Activated T-cell treated with anti-CD3 and anti-CD28 coated beads, Interleukin-2, amount 50 U/mL, for 72 hours (primary cell): Measurements from ENCODE around the gene TMEM140. TPM values are rescaled to one million over a fixed set of nuclear protein-coding genes. Genes with fewer than 3 reads are reported as not detected.

Experiments
- ATAC-seq, 2 donors: fragments of 150-1000 bp; cut with Tn5 transposase; replicated peaks in 1 of 2; 2 replicates each; pipeline ENCODE4 v1.10.0; 2021; ENCODE audit warnings: moderate library complexity in 2 of 2, mild to moderate bottlenecking in 1 of 2
- DNase-seq, 2 donors: peaks; one replicate each; pipeline ENCODE4 v3.0.0; 2021 to 2022; ENCODE audit warnings: mixed read lengths in 1 of 2
- H3K27ac Mint-ChIP-seq: one replicate; pipeline ENCODE4 v1.8.0; 2022; ENCODE audit warnings: mild to moderate bottlenecking, moderate library complexity, mixed read lengths
- H3K27me3 Mint-ChIP-seq: one replicate; pipeline ENCODE4 v1.8.0; 2022; ENCODE audit warnings: low read depth, mixed read lengths
- H3K36me3 Mint-ChIP-seq, 2 donors: one replicate each; pipeline ENCODE4 v1.8.0; 2022; ENCODE audit warnings: mixed read lengths in 2 of 2, mild to moderate bottlenecking in 1 of 2; ENCODE audit not compliant: insufficient read depth in 2 of 2
- H3K4me1 Mint-ChIP-seq: one replicate; pipeline ENCODE4 v1.8.0; 2022; ENCODE audit warnings: low read depth, mixed read lengths
- H3K4me3 Mint-ChIP-seq, 2 donors: one replicate each; pipeline ENCODE4 v1.8.0; 2022; ENCODE audit warnings: mild to moderate bottlenecking in 2 of 2, mixed read lengths in 2 of 2, moderate library complexity in 2 of 2
- H3K9me3 Mint-ChIP-seq, 2 donors: one replicate each; pipeline ENCODE4 v1.8.0; 2022; ENCODE audit warnings: mixed read lengths in 2 of 2
- total RNA-seq, 2 donors: library from RNA; stranded (reverse); gene quantifications; one replicate each; pipeline ENCODE4 v1.2.3, GENCODE V29; 2022

Gene TMEM140
- total RNA-seq, 2 donors from 2014 or later, result 26.4 to 37.0 TPM

GRCh38 chr7:135194494-135195095 is 46.7 kb downstream of the TMEM140 start:
- H3K27ac Mint-ChIP-seq, result no peak overlapping the region
- H3K36me3 Mint-ChIP-seq, result peaks cover 2 to 9% of the 10 kb centered on the region in 2 donors
- DNase-seq (no peak), ATAC-seq (no peak)
- H3K4me1 Mint-ChIP-seq, result peaks cover 10% of the 10 kb centered on the region
- no peaks in the 10 kb centered on the region for H3K9me3 Mint-ChIP-seq
- no peaks in the 10 kb centered on the region for H3K27me3 Mint-ChIP-seq
- no peak overlapping the region for H3K4me3 Mint-ChIP-seq

- no peaks in the 10 kb centered on the region for H3K27me3 Mint-ChIP-seq
- ATAC-seq (no peak), DNase-seq (no peak)
- no peak overlapping the region for H3K27ac Mint-ChIP-seq
- H3K4me3 Mint-ChIP-seq, result no peak overlapping the region
- H3K4me1 Mint-ChIP-seq, result peaks cover 12% of the 10 kb centered on the region
- H3K36me3 Mint-ChIP-seq, result peaks cover 2 to 9% of the 10 kb centered on the region in 2 donors
- H3K9me3 Mint-ChIP-seq, result no peaks in the 10 kb centered on the region
These were observed 47.3 kb downstream of the TMEM140 start for GRCh38 chr7:135195156-135195555.

GRCh38 chr7:135195968-135196629 is 48.2 kb downstream of the TMEM140 start:
- no peak overlapping the region for H3K27ac Mint-ChIP-seq

DNA sequence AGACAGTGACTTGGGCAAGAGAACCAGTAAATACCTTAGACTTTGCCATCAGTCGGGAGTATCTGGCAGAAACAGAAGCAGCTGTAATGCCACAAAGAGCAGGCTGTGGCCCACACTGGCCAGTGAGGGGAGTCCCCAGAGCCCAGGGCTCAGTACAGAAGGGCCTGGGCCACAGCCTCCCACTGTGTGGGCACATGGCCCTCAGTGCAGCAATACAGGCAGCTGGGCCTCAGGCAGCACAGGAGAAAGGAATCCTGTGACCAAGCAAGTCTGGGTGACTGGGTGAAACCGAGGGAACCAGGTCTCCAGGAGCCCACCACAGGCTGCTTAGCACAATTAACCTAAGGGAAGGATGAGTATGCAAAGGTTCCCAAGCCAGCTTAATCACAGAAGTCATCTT is 49.5 kb downstream of the TMEM140 start:
- no peaks in the 10 kb centered on the region for H3K9me3 Mint-ChIP-seq
- H3K4me3 Mint-ChIP-seq, result no peak overlapping the region
- peaks cover 2 to 10% of the 10 kb centered on the region in 2 donors for H3K36me3 Mint-ChIP-seq
- DNase-seq (no peak), ATAC-seq (no peak)
- H3K4me1 Mint-ChIP-seq, result peaks cover 12% of the 10 kb centered on the region
- H3K27me3 Mint-ChIP-seq, result no peaks in the 10 kb centered on the region
- no peak overlapping the region for H3K27ac Mint-ChIP-seq

More at GRCh38 chr7:135195968-135196629, 48.2 kb downstream of the TMEM140 start:
- H3K4me3 Mint-ChIP-seq, result no peak overlapping the region
- peaks cover 2 to 9% of the 10 kb centered on the region in 2 donors for H3K36me3 Mint-ChIP-seq
- ATAC-seq (no peak), DNase-seq (no peak)
- no peaks in the 10 kb centered on the region for H3K9me3 Mint-ChIP-seq
- peaks cover 12% of the 10 kb centered on the region for H3K4me1 Mint-ChIP-seq
- no peaks in the 10 kb centered on the region for H3K27me3 Mint-ChIP-seq

DNA sequence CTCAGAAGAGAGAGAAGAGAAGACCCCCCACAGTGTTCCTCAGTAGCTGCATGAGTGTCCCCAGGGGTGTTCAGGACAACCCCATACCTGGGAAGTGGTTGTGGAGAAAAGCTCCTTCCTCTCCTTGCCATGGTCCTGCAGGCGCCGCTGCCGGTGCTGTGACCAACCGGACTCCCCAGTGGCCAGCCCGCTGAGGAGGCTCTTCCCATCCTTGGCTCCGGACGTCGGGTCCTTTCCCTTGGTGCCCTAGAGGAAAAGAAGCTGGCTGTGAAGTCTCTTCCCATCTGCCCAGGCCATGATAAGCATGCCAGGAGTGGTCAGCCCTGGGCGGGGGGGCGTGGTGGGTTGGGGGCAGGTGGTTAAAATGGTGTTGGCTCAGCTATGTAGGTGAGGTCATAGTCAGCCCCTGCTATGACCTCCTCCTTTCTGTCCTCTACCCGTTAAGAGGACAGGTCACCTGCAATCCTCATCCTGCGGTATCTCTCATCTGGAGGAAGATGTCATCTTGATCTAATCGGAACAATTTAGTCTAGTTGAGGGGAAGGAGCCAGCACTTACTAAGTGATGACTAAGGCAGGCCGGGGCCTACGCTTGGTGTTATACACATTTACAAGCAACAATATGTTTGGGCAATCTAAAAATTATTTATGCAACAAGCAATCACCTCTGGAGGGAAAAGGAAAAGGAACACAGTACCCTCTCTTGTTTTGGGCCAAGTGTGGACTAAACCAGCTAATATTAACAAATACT is 50.2 kb downstream of the TMEM140 start:
- Mint-ChIP-seq H3K4me3 (no peak overlapping the region), H3K9me3 (no peaks in the 10 kb centered on the region), H3K27me3 (no peaks in the 10 kb centered on the region), H3K4me1 (peaks cover 20% of the 10 kb centered on the region), H3K27ac (no peak overlapping the region), H3K36me3 (peaks cover 2 to 9% of the 10 kb centered on the region in 2 donors)
- DNase-seq, result no peak
- no peak for ATAC-seq

DNA sequence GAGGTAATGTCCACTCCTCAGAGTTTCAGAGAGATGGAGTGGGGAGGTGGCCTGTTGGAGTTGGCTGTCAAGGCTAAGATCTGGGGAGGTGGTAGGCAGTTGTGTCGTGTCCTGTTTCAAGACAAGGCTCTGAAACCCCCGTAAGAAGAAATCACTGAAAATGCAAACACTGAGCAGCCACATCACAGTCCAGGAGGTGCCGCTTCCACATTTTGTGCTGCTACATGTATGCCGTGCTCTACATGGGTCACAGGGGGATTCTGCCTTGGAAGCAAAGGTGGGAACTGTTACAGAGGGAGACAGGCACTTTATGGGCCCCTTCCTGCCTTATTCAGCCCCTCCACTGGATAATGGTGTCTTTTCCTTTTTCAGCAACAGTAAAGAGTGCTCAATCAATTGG is 51.6 kb downstream of the TMEM140 start:
- Mint-ChIP-seq H3K9me3 (no peaks in the 10 kb centered on the region), H3K4me3 (no peak overlapping the region), H3K4me1 (peaks cover 31% of the 10 kb centered on the region), H3K36me3 (peaks cover 2 to 8% of the 10 kb centered on the region in 2 donors), H3K27me3 (no peaks in the 10 kb centered on the region), H3K27ac (peak overlapping the region; percentile 42)
- ATAC-seq, result no peak
- no peak for DNase-seq

DNA sequence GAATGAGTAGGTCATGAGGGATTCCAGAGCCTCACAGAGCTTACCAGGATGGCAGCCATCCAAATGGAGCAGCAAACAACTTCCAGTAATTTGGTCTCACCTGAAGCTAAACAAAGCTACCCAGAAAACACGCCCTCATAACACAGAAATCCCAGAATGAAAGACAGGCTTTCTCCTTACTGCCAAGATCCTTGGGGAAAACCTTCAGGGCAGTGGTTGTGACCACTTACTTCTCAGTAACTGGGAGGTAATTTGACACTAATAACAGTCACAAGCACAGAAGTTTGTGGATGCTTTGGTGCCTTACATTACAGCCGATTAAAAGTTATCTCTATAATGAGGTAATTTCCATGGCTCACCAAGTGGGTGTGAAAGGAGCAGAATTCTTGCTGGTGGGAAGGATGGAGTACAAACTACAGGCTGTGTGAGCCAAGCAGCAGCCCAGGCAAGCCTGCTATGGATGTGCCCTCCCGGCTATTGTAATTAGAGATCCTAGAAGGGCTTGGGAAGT is 53.0 kb downstream of the TMEM140 start:
- no peak overlapping the region for H3K27ac Mint-ChIP-seq
- peaks cover 31% of the 10 kb centered on the region for H3K4me1 Mint-ChIP-seq
- ATAC-seq (no peak), DNase-seq (no peak)
- H3K27me3 Mint-ChIP-seq, result no peaks in the 10 kb centered on the region
- no peaks in the 10 kb centered on the region for H3K9me3 Mint-ChIP-seq
- peaks cover 2 to 16% of the 10 kb centered on the region in 2 donors for H3K36me3 Mint-ChIP-seq
- no peak overlapping the region for H3K4me3 Mint-ChIP-seq

DNA sequence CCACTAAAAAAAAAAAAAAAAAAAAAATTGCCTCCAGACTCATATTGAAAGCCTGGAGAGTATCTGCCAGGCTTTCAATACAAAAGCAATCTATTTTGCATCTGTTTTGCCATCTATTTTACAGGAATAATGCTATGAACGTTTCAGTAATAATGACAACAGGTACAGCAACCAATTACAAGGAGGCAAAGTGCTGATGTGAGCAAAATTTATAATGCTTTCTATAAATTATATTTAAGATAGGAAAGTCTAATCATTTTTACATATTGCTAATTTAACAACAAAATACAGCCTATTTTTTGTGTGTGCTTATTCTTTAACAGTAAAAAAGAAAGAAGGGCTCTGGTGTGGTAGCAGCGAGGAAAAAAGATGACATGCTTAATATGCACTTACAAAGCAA is 53.5 kb downstream of the TMEM140 start:
- Mint-ChIP-seq H3K36me3 (peaks cover 2 to 17% of the 10 kb centered on the region in 2 donors), H3K27ac (no peak overlapping the region), H3K4me1 (peaks cover 31% of the 10 kb centered on the region), H3K27me3 (no peaks in the 10 kb centered on the region), H3K4me3 (no peak overlapping the region), H3K9me3 (no peaks in the 10 kb centered on the region)
- DNase-seq, result no peak
- ATAC-seq, result no peak

- no peak for DNase-seq
- peaks cover 45% of the 10 kb centered on the region for H3K4me1 Mint-ChIP-seq
- H3K36me3 Mint-ChIP-seq, result peaks cover 0 to 13% of the 10 kb centered on the region in 2 donors
- ATAC-seq, result no peak
- H3K27me3 Mint-ChIP-seq, result no peaks in the 10 kb centered on the region
- H3K27ac Mint-ChIP-seq, result no peak overlapping the region
- H3K4me3 Mint-ChIP-seq, result no peak overlapping the region
- H3K9me3 Mint-ChIP-seq, result no peaks in the 10 kb centered on the region
These were observed 56.5 kb downstream of the TMEM140 start for GRCh38 chr7:135204341-135204749.

DNA sequence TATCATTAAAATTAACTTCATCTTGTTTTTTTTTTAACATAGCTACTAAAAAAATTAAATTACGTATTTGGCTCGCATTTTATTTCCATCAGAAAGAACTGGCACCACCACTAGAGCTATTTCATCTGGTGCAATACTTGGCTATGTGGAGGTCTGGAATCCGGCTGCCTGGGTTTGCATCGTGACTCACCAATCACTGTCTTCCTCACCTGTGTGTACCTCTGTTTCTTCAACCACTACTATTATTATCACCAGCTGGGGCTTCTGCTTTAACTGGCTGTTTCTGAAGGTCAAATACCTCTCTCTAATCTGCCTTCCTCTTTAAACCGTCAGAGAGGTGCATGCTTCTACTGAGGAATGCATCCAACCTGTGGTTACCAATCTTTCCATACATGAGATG is 57.0 kb downstream of the TMEM140 start:
- Mint-ChIP-seq H3K36me3 (peaks cover 0 to 13% of the 10 kb centered on the region in 2 donors), H3K27ac (no peak overlapping the region), H3K27me3 (no peaks in the 10 kb centered on the region), H3K4me1 (peaks cover 42% of the 10 kb centered on the region), H3K9me3 (no peaks in the 10 kb centered on the region), H3K4me3 (no peak overlapping the region)
- DNase-seq (no peak), ATAC-seq (no peak)

DNA sequence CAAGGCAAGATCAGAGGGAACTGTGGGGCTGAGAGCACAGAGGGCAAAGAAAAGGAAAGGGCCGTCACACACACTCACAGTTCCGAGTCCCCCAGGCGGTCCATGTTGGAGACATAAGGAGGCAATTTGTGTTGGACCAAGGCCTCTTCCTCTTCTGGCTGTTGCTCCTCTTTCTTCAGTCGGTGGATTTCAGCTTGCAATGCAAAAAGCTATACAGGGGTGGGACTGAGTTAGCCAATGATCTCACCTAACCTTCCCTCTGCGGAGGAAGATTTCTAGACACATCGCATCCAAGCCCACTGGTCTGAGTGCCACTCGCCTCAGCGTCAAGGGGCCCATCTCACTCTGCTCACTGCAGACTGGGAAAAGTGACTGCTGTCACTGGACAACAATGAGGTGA is 58.0 kb downstream of the TMEM140 start:
- DNase-seq (no peak), ATAC-seq (no peak)
- H3K36me3 Mint-ChIP-seq, result peaks cover 0 to 13% of the 10 kb centered on the region in 2 donors
- no peak overlapping the region for H3K27ac Mint-ChIP-seq
- no peak overlapping the region for H3K4me3 Mint-ChIP-seq
- peaks cover 48% of the 10 kb centered on the region for H3K4me1 Mint-ChIP-seq
- H3K9me3 Mint-ChIP-seq, result no peaks in the 10 kb centered on the region
- H3K27me3 Mint-ChIP-seq, result no peaks in the 10 kb centered on the region

DNA sequence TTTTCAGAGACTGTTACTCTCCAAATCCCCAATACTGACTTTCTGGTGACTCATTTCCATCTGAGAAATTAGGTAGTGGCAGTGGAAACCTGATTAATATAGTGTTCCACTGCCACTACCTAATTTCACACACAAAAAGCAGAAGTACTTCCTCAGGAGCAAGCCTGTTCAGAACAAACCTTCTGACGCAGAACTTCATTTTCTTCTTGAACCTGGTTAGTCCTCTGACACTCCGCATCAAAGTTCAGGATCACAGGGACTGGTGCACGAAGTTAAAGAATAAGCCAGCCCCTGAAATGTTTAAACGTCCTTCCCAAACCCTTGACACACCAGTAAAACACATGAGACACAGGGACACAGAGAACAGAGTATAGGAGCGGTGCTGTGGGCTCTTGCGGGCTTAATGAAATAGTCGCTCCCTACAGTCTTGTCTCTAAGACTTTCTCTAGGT is 59.1 kb downstream of the TMEM140 start:
- no peak for DNase-seq
- no peaks in the 10 kb centered on the region for H3K27me3 Mint-ChIP-seq
- H3K27ac Mint-ChIP-seq, result no peak overlapping the region
- H3K9me3 Mint-ChIP-seq, result no peaks in the 10 kb centered on the region
- no peak for ATAC-seq
- H3K4me1 Mint-ChIP-seq, result peaks cover 48% of the 10 kb centered on the region
- peaks cover 1 to 13% of the 10 kb centered on the region in 2 donors for H3K36me3 Mint-ChIP-seq
- peak overlapping the region in 1 of 2 donors; percentile 21 for H3K4me3 Mint-ChIP-seq
